Measurements from ENCODE around the gene TNFRSF12A. TPM values are rescaled to one million over a fixed set of nuclear protein-coding genes. Genes with fewer than 3 reads are reported as not detected.

TNFRSF12A gene
- total RNA-seq, 1 experiment from 2014 or later: 147 TPM

- Histone ChIP-seq H3K9ac (ENCODE audit: extremely low read depth, insufficient read length, low read length) (no peak overlapping the region), H3K18ac (ENCODE audit: insufficient read length, low read depth, low read length) (no peak overlapping the region)
- TF ChIP-seq, protein P1, sequence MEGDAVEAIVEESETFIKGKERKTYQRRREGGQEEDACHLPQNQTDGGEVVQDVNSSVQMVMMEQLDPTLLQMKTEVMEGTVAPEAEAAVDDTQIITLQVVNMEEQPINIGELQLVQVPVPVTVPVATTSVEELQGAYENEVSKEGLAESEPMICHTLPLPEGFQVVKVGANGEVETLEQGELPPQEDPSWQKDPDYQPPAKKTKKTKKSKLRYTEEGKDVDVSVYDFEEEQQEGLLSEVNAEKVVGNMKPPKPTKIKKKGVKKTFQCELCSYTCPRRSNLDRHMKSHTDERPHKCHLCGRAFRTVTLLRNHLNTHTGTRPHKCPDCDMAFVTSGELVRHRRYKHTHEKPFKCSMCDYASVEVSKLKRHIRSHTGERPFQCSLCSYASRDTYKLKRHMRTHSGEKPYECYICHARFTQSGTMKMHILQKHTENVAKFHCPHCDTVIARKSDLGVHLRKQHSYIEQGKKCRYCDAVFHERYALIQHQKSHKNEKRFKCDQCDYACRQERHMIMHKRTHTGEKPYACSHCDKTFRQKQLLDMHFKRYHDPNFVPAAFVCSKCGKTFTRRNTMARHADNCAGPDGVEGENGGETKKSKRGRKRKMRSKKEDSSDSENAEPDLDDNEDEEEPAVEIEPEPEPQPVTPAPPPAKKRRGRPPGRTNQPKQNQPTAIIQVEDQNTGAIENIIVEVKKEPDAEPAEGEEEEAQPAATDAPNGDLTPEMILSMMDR (conservative IDR thresholded peaks at IDR 0.05): no peak
Observed at GRCh38 chr16:2987833-2988232, 32.3 kb upstream of the TNFRSF12A start.

More at GRCh38 chr16:2987833-2988232, 32.3 kb upstream of the TNFRSF12A start:
- H2BK120ac ChIP-seq (ENCODE audit: low read depth, low read length, poor library complexity, severe bottlenecking): no peak overlapping the region
- H3K4me1 ChIP-seq (ENCODE audit: insufficient read depth, low read length): no peaks in the 10 kb centered on the region; the same call in 1 of the 2 replicates
- DNase-seq: no peak
- no peak overlapping the region; the same call in 1 of the 2 replicates for H3K14ac ChIP-seq (ENCODE audit: insufficient read depth, low read length)
- H4K8ac ChIP-seq (replicated peaks; ENCODE audit: insufficient read length, low read depth, low read length): no peak overlapping the region
- no peaks in the 10 kb centered on the region for H3K79me1 ChIP-seq (ENCODE audit: insufficient read depth, low read depth, low read length, poor library complexity, severe bottlenecking)
- H4K91ac ChIP-seq (ENCODE audit: insufficient read length, low read depth, low read length): no peak overlapping the region
- no peak overlapping the region for H2BK12ac ChIP-seq (ENCODE audit: insufficient read length, low read depth, low read length)
- no peak overlapping the region for H2BK20ac ChIP-seq (ENCODE audit: low read depth, low read length, poor library complexity, severe bottlenecking)
- WGBS (ENCODE audit: extremely low coverage, insufficient read length, low lambda C conversion rate): no CpG with 5 or more reads among the region's 8 CpGs
- no peak overlapping the region for H3K27ac ChIP-seq (ENCODE audit: insufficient read length, low read depth, low read length)
- H2BK5ac ChIP-seq (ENCODE audit: insufficient read length, low read length): no peak overlapping the region
- no peak overlapping the region for H2AFZ ChIP-seq (ENCODE audit: low read length)
- no peaks in the 10 kb centered on the region for H4K20me1 ChIP-seq (ENCODE audit: control insufficient read depth, insufficient read depth, insufficient read length)
- H3K23me2 ChIP-seq (ENCODE audit: insufficient read length, low read depth, low read length, poor library complexity, severe bottlenecking): no peaks in the 10 kb centered on the region
- H3K27me3 ChIP-seq (ENCODE audit: insufficient read depth, low read length): no peaks in the 10 kb centered on the region
- H3K79me2 ChIP-seq (ENCODE audit: insufficient read depth, low read length): no peaks in the 10 kb centered on the region
- H2AK5ac ChIP-seq (ENCODE audit: insufficient read length, low read length): no peak overlapping the region
- no peak overlapping the region for H3K23ac ChIP-seq (ENCODE audit: insufficient read length, low read depth, low read length)
- H3K9me3 ChIP-seq (ENCODE audit: control insufficient read depth, low read depth, low read length): no peaks in the 10 kb centered on the region
- no peak overlapping the region for H3K27ac Mint-ChIP-seq
- no peak overlapping the region for H2BK15ac ChIP-seq (ENCODE audit: low read depth, low read length)
- H3K9me3 Mint-ChIP-seq: no peaks in the 10 kb centered on the region
- no peak overlapping the region for H3K4me3 Mint-ChIP-seq
- no peak overlapping the region for H3T11ph ChIP-seq (ENCODE audit: low read length)
- H3K4me2 ChIP-seq (ENCODE audit: insufficient read depth, insufficient read length, low read length): no peak overlapping the region
- H3K56ac ChIP-seq (ENCODE audit: insufficient read length, low read depth, low read length): no peak overlapping the region
- H3K4me1 Mint-ChIP-seq: peaks cover 15 to 45% of the 10 kb centered on the region in 2 experiments
- H3K27me3 Mint-ChIP-seq (ENCODE audit: low read depth): peaks cover 10% of the 10 kb centered on the region
- H3K36me3 Mint-ChIP-seq (ENCODE audit: insufficient read depth in 1 of 3, low read depth in 3 of 3): no peaks in the 10 kb centered on the region
- H4K5ac ChIP-seq (ENCODE audit: insufficient read length, low read depth, low read length): no peak overlapping the region
- H3K4ac ChIP-seq (ENCODE audit: low read depth, low read length): no peak overlapping the region

All from H9 (cell line).